B cell (primary cell): ENCODE data around the gene MYT1. TPM values are rescaled to one million over a fixed set of nuclear protein-coding genes. Genes with fewer than 3 reads are reported as not detected.

Experiments used
- ATAC-seq: fragments of 200-7000 bp; cut with Tn5 transposase; one replicate; pipeline ENCODE4 v1.10.0; 2021; ENCODE audit warnings: low read depth, mild to moderate bottlenecking, moderate number of reproducible peaks, moderate library complexity
- CTCF ChIA-PET: fragments of 350-600 bp; sonication (Branson Sonifier 250); formaldehyde crosslinking; loops from one replicate; lab custom pipeline; 2021; ENCODE audit warnings: antibody characterized with exemption, inconsistent platforms; lab: Charles Lee
- POLR2A ChIA-PET: fragments of 350-600 bp; sonication (Branson Sonifier 250); formaldehyde crosslinking; loops from one replicate; lab custom pipeline; 2021; ENCODE audit warnings: antibody characterized with exemption; lab: Charles Lee
- DNase-seq: peaks from one replicate; pipeline ENCODE4 v3.0.0; 2013
- H2AFZ ChIP-seq: 2 replicates; pipeline ENCODE4 v1.6.1; 2012; ENCODE audit warnings: mild to moderate bottlenecking, low read depth, low read length; ENCODE audit not compliant: insufficient read depth, poor library complexity, severe bottlenecking
- H3K27ac ChIP-seq, 2 donors: 1 replicate in 1 of 2; 2 replicates in 1 of 2; pipeline ENCODE4 v1.5.1; 2012 to 2013; ENCODE audit warnings: low read length in 2 of 2, mild to moderate bottlenecking in 2 of 2, moderate library complexity in 1 of 2
- H3K27me3 ChIP-seq, 4 experiments: fragments of 200-600 bp in 1 of 4; sonication (generic) in 1 of 4; replicated peaks in 1 of 4; 1 replicate in 2 of 4; 2 replicates in 2 of 4; pipeline versions ENCODE4 v1.6.1 to v1.7.0; 2013 to 2016; ENCODE audit warnings: low read length in 3 of 4, mild to moderate bottlenecking in 2 of 4, mixed read lengths in 1 of 4, moderate library complexity in 1 of 4; ENCODE audit not compliant: insufficient read depth in 4 of 4, control insufficient read depth in 3 of 4; ENCODE audit errors: control extremely low read depth in 1 of 4
- H3K36me3 ChIP-seq, 2 experiments: replicated peaks in 1 of 2; 1 replicate in 1 of 2; 2 replicates in 1 of 2; pipeline versions ENCODE4 v1.6.1 to v1.7.1; 2013; ENCODE audit warnings: low read length in 1 of 2; ENCODE audit not compliant: insufficient read depth in 2 of 2, control insufficient read depth in 1 of 2; ENCODE audit errors: control extremely low read depth in 1 of 2, extremely low read depth in 1 of 2
- H3K4me1 ChIP-seq, 2 donors: fragments of 200-600 bp in 1 of 2; sonication (generic) in 1 of 2; 1 replicate in 1 of 2; 2 replicates in 1 of 2; pipeline versions ENCODE4 v1.5.1 to v1.6.1; 2013 to 2017; ENCODE audit warnings: low read length in 2 of 2; ENCODE audit not compliant: control insufficient read depth in 2 of 2, insufficient read depth in 2 of 2
- H3K4me2 ChIP-seq: replicated peaks from 2 replicates; pipeline ENCODE3; 2012; ENCODE audit warnings: mild to moderate bottlenecking, low read depth, low read length; ENCODE audit not compliant: poor library complexity, severe bottlenecking
- H3K4me3 ChIP-seq, 5 experiments: fragments of 200-600 bp in 1 of 5; sonication (generic) in 1 of 5; 1 replicate in 3 of 5; 2 replicates in 2 of 5; pipeline versions ENCODE4 v1.5.1 to v1.7.0; 2011 to 2016; ENCODE audit warnings: low read length in 4 of 5, mild to moderate bottlenecking in 4 of 5, low read depth in 2 of 5, control low read depth in 1 of 5, moderate library complexity in 1 of 5; ENCODE audit not compliant: insufficient read depth in 1 of 5; ENCODE audit errors: control extremely low read depth in 1 of 5, extremely low read depth in 1 of 5
- H3K79me2 ChIP-seq: fragments of 200-600 bp; sonication (generic); one replicate; pipeline ENCODE4 v1.6.0; 2016; ENCODE audit warnings: low read length; ENCODE audit not compliant: control insufficient read depth, insufficient read depth
- H3K9ac ChIP-seq: fragments of 200-600 bp; sonication (generic); 2 replicates; pipeline ENCODE4 v1.6.1; 2017; ENCODE audit warnings: mild to moderate bottlenecking, low read length, moderate library complexity
- H3K9me3 ChIP-seq, 3 donors: one replicate each; pipeline versions ENCODE4 v1.6.1 to v1.7.1; 2013; ENCODE audit warnings: low read length in 2 of 3; ENCODE audit not compliant: control insufficient read depth in 2 of 3, insufficient read depth in 1 of 3; ENCODE audit errors: control extremely low read depth in 1 of 3
- H4K20me1 ChIP-seq: 2 replicates; pipeline ENCODE4 v1.6.0; 2012; ENCODE audit warnings: mild to moderate bottlenecking, low read length; ENCODE audit not compliant: insufficient read depth, control insufficient read depth, poor library complexity, severe bottlenecking
- H3K27ac Mint-ChIP-seq: one replicate; pipeline ENCODE4 v1.8.0; 2021; ENCODE audit warnings: mixed read lengths
- H3K27me3 Mint-ChIP-seq: one replicate; pipeline ENCODE4 v1.8.0; 2021; ENCODE audit warnings: mixed read lengths
- H3K4me1 Mint-ChIP-seq: one replicate; pipeline ENCODE4 v1.8.0; 2021; ENCODE audit warnings: mixed read lengths
- H3K4me3 Mint-ChIP-seq: one replicate; pipeline ENCODE4 v1.8.0; 2021; ENCODE audit warnings: mixed read lengths
- H3K9me3 Mint-ChIP-seq: one replicate; pipeline ENCODE4 v1.8.0; 2022; ENCODE audit warnings: mixed read lengths; ENCODE audit not compliant: insufficient read depth
- CTCF ChIP-seq: fragments of 200-600 bp; IDR thresholded peaks from one replicate; pipeline ENCODE4 v1.8.0; 2022; ENCODE audit warnings: antibody characterized with exemption, mild to moderate bottlenecking
- EZH2 ChIP-seq: IDR thresholded peaks from 2 replicates; pipeline ENCODE4 v1.6.1; 2012; ENCODE audit warnings: borderline replicate concordance, low read depth, mild to moderate bottlenecking, moderate library complexity, low read length; ENCODE audit not compliant: insufficient read depth, poor library complexity, severe bottlenecking
- WGBS: methylation state at CpG from one replicate; pipeline ENCODE4 v1.1.5; 2013; ENCODE audit warnings: missing lambda C conversion rate; ENCODE audit not compliant: insufficient coverage; 5-methylcytosine and 5-hydroxymethylcytosine counted together
- intact Hi-C: fragments of 100-400 bp; cut with micrococcal nuclease; formaldehyde crosslinking; loops from one replicate; pipeline ENCODE4 v1.10.0; 2022
- polyA plus RNA-seq: library from polyadenylated mRNA; depleted of rRNA; stranded (reverse); fragments of >200 nt; gene quantifications from 2 replicates; pipeline ENCODE4 v1.2.3, GENCODE V29; 2012
- total RNA-seq, 2 donors: library from RNA; stranded (reverse); fragments of 120-200 nt in 1 of 2; gene quantifications; 1 replicate in 1 of 2; 2 replicates in 1 of 2; pipeline versions ENCODE4 v1.2.3 to v1.2.4, GENCODE V29; 2013 to 2022

The MYT1 gene
- total and polyA plus RNA-seq, 2 donors (not counting 1 experiment from before 2014, with no cell fraction given) = 0.49 to 42.2 TPM

DNA sequence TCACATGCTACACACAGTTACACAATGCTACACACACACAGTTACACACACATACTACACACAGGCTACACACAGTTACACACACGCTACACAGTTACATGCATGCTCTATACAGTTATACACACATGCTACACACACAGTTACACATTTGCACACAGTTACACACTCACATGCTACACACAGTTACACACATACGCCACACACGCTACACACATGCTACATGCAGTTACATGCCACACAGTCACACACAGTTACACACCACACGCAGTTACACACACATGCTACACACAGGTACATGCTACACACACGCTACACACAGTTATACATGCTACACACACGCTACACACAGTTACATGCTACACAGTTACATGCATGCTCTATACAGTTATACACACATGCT lies 15.6 kb downstream of the MYT1 start:
- Histone ChIP-seq H4K20me1 (no peaks in the 10 kb centered on the region), H3K36me3 (no peaks in the 10 kb centered on the region), H3K27ac (no peak overlapping the region), H3K9ac (no peak overlapping the region), H3K4me2 (no peak overlapping the region), H3K79me2 (no peaks in the 10 kb centered on the region), H3K4me3 (no peak overlapping the region), H3K4me1 (no peaks in the 10 kb centered on the region), H3K9me3 (peaks cover 0 to 10% (median 0%) of the 10 kb centered on the region in 3 donors), H2AFZ (no peak overlapping the region), H3K27me3 (peaks cover 0 to 2% (median 0%) of the 10 kb centered on the region in 4 experiments)
- POLR2A ChIA-PET = no interaction called here
- Mint-ChIP-seq H3K27ac (no peak overlapping the region), H3K27me3 (peaks cover 31% of the 10 kb centered on the region), H3K4me1 (no peaks in the 10 kb centered on the region), H3K9me3 (peaks cover 4% of the 10 kb centered on the region), H3K4me3 (no peak overlapping the region)
- DNase-seq = no peak
- TF ChIP-seq CTCF (no peak), EZH2 (no peak)
- WGBS = 94% methylated on average over 6 of the region's 6 CpGs
- ATAC-seq = no peak
- intact Hi-C loops = no loop called here
- CTCF ChIA-PET = no interaction called here

GRCh38 chr20:64180673-64181072 lies 16.4 kb downstream of the MYT1 start:
- H4K20me1 ChIP-seq = no peaks in the 10 kb centered on the region
- no peak for ATAC-seq
- CTCF ChIA-PET = interaction anchor here (0.6 kb wide), 1 partner anchor 198 kb away, joined by 3 read pairs; no protein-coding TSS in a partner anchor
- Mint-ChIP-seq H3K27ac (no peak overlapping the region), H3K4me3 (no peak overlapping the region), H3K4me1 (no peaks in the 10 kb centered on the region), H3K9me3 (peaks cover 4% of the 10 kb centered on the region), H3K27me3 (peaks cover 31% of the 10 kb centered on the region)
- no peak overlapping the region for H3K9ac ChIP-seq
- H3K4me1 ChIP-seq = no peaks in the 10 kb centered on the region
- intact Hi-C loops = no loop called here
- TF ChIP-seq CTCF (no peak), EZH2 (no peak)
- H3K4me3 ChIP-seq = no peak overlapping the region
- no peaks in the 10 kb centered on the region for H3K36me3 ChIP-seq
- peaks cover 0 to 10% (median 0%) of the 10 kb centered on the region in 3 donors for H3K9me3 ChIP-seq
- no peak for DNase-seq
- H3K27me3 ChIP-seq = peaks cover 0 to 2% (median 0%) of the 10 kb centered on the region in 4 experiments
- no peak overlapping the region for H3K4me2 ChIP-seq
- H2AFZ ChIP-seq = no peak overlapping the region
- WGBS = 78% methylated on average over 3 of the region's 7 CpGs
- H3K79me2 ChIP-seq = no peaks in the 10 kb centered on the region
- POLR2A ChIA-PET = no interaction called here
- no peak overlapping the region for H3K27ac ChIP-seq
